K562 (cell line): ENCODE measurements around the gene TTC4. TPM values are rescaled to one million over a fixed set of nuclear protein-coding genes. Genes with fewer than 3 reads are reported as not detected.

Source experiments
- ATAC-seq: fragments of 200-7000 bp; cut with Tn5 transposase; 3 replicates; pipeline ENCODE4 v1.9.1; 2020; ENCODE audit warnings: moderate library complexity
- BruUV-seq: library from RNA; stranded (reverse); fragments of 400-500 nt; replicated peaks from 2 replicates; lab custom pipeline; 2021; lab: Mats Ljungman, UMichigan
- CTCF ChIA-PET: fragments of 300-600 bp; formaldehyde crosslinking; extraction: SDS; loops from one replicate; lab custom pipeline; 2021; ENCODE audit warnings: low intra/inter-chr PET ratio; lab: Yijun Ruan, JAX
- POLR2A ChIA-PET: fragments of 300-600, 350-650 bp; sonication (Branson Sonifier 250); formaldehyde crosslinking; extraction: SDS; loops from one replicate; lab custom pipeline; 2021; ENCODE audit warnings: antibody characterized with exemption, inconsistent platforms; lab: Yijun Ruan, JAX
- DNase-seq, 4 experiments: peaks; one replicate each; pipeline versions ENCODE4 v3.0.0 to v3.0.0-alpha.2; 2011 to 2018; ENCODE audit warnings: low spot score in 3 of 4, mixed read lengths in 3 of 4; ENCODE audit errors: extremely low read depth in 1 of 4
- FAIRE-seq: peaks from 2 replicates; lab custom pipeline; 2011; peaks lifted over from hg19 to GRCh38; lab: Jason Lieb, UNC
- H2AFZ ChIP-seq: 2 replicates; pipeline ENCODE4 v1.6.0; 2011; ENCODE audit warnings: low read depth, low read length, control low read depth, inconsistent platforms
- H3K27ac ChIP-seq: fragments of 200-600 bp; 3 replicates; pipeline ENCODE4 v1.8.0; 2011; ENCODE audit warnings: low read depth, mild to moderate bottlenecking, control low read depth, inconsistent platforms, low read length, moderate library complexity, mixed read lengths; ENCODE audit errors: extremely low read depth
- H3K27me3 ChIP-seq, 2 experiments: fragments of 300-600 bp in 1 of 2; 2 replicates in 1 of 2; 3 replicates in 1 of 2; pipeline versions ENCODE4 v1.6.0 to v1.8.0; 2011; ENCODE audit warnings: inconsistent platforms in 2 of 2, low read length in 2 of 2, mild to moderate bottlenecking in 1 of 2, mixed read lengths in 1 of 2, moderate library complexity in 1 of 2; ENCODE audit not compliant: control insufficient read depth in 2 of 2, insufficient read depth in 2 of 2
- H3K36me3 ChIP-seq: fragments of 300-600 bp; 3 replicates; pipeline ENCODE4 v1.8.0; 2011; ENCODE audit warnings: mild to moderate bottlenecking, low read length, inconsistent platforms; ENCODE audit not compliant: control insufficient read depth, insufficient read depth
- H3K4me1 ChIP-seq, 2 experiments: fragments of 200-600 bp in 1 of 2; replicated peaks in 1 of 2; 2 replicates in 1 of 2; 3 replicates in 1 of 2; pipeline versions ENCODE4 v1.5.1 to v1.8.0; 2011; ENCODE audit warnings: inconsistent platforms in 2 of 2, low read length in 2 of 2, mild to moderate bottlenecking in 1 of 2, mixed read lengths in 1 of 2, moderate library complexity in 1 of 2; ENCODE audit not compliant: control insufficient read depth in 2 of 2, insufficient read depth in 2 of 2
- H3K4me2 ChIP-seq: 2 replicates; pipeline ENCODE4 v1.6.1; 2011; ENCODE audit warnings: low read length, control low read depth, inconsistent platforms, mixed read lengths; ENCODE audit not compliant: insufficient read depth
- H3K4me3 ChIP-seq: fragments of 200-600 bp; sonication (generic), shearing (Covaris generic); 2 replicates; pipeline ENCODE4 v1.5.1; 2016; ENCODE audit warnings: control low read depth, inconsistent platforms
- H3K79me2 ChIP-seq: fragments of 200-600 bp; 3 replicates; pipeline ENCODE4 v1.8.0; 2011; ENCODE audit warnings: low read length, inconsistent platforms; ENCODE audit not compliant: control insufficient read depth, insufficient read depth
- H3K9ac ChIP-seq, 2 experiments: 2 replicates each; pipeline versions ENCODE4 v1.6.0 to v1.6.1; 2011; ENCODE audit warnings: low read depth in 2 of 2, low read length in 2 of 2, control low read depth in 1 of 2, inconsistent platforms in 1 of 2, mild to moderate bottlenecking in 1 of 2, mixed read lengths in 1 of 2; ENCODE audit not compliant: insufficient read depth in 1 of 2
- H3K9me1 ChIP-seq: one replicate; pipeline ENCODE4 v1.6.0; 2011; ENCODE audit warnings: inconsistent platforms, mild to moderate bottlenecking, low read length, moderate library complexity; ENCODE audit not compliant: control insufficient read depth, insufficient read depth
- H3K9me3 ChIP-seq: replicated peaks from 2 replicates; pipeline ENCODE4 v1.5.1; 2011; ENCODE audit warnings: low read depth, low read length, inconsistent platforms; ENCODE audit not compliant: control insufficient read depth, insufficient read depth
- H4K20me1 ChIP-seq: replicated peaks from 2 replicates; pipeline ENCODE4 v1.6.1; 2011; ENCODE audit warnings: low read length, inconsistent platforms, mixed read lengths; ENCODE audit not compliant: control insufficient read depth, insufficient read depth
- GATA2 ChIP-seq: sonication (generic); formaldehyde crosslinking; IDR thresholded peaks from 2 replicates; pipeline ENCODE4 v1.4.0; 2020; ENCODE audit warnings: mild to moderate bottlenecking, missing genetic modification reagents
- MCM2 ChIP-seq: fragments of 450-650 bp; IDR thresholded peaks from 2 replicates; pipeline ENCODE4 v1.6.1; 2017; ENCODE audit warnings: low read depth, mild to moderate bottlenecking
- MTA2 ChIP-seq: fragments of 450-650 bp; IDR thresholded peaks from 2 replicates; pipeline ENCODE4 v1.6.1; 2016; ENCODE audit warnings: low read depth
- NR2C2 ChIP-seq, 2 experiments: fragments of 200-800 bp in 1 of 2; sonication (Bioruptor generic) in 1 of 2; sonication (generic) in 1 of 2; formaldehyde crosslinking in 1 of 2; IDR thresholded peaks; 2 replicates each; pipeline versions ENCODE4 v1.6.1 to v1.8.0; 2016 to 2022; ENCODE audit warnings: mild to moderate bottlenecking in 1 of 2, missing compliant biosample characterization in 1 of 2, missing genetic modification characterization in 1 of 2, missing genetic modification reagents in 1 of 2
- RAD21 ChIP-seq, 2 experiments: fragments of 250-450 bp in 1 of 2; fragments of 450-650 bp in 1 of 2; sonication (Bioruptor Pico) in 1 of 2; formaldehyde crosslinking in 1 of 2; IDR thresholded peaks in 1 of 2; conservative IDR thresholded peaks in 1 of 2; 2 replicates each; pipeline versions ENCODE4 v1.4.0 to v1.8.0; 2020 to 2022; ENCODE audit warnings: mild to moderate bottlenecking in 2 of 2, moderate library complexity in 1 of 2
- WGBS: fragments of 100-300 bp; shearing (Covaris generic); methylation state at CpG from one replicate; pipeline ENCODE4 v1.1.6; 2016; ENCODE audit warnings: low coverage, mixed read lengths; ENCODE audit not compliant: insufficient coverage; ENCODE audit errors: missing lambda C conversion rate; 5-methylcytosine and 5-hydroxymethylcytosine counted together
- in situ Hi-C: fragments of 300-500 bp; cut with MboI; formaldehyde crosslinking; loops from 4 replicates; pipeline ENCODE4 v1.15.0; 2018; ENCODE audit warnings: inconsistent platforms, mixed read lengths
- intact Hi-C: fragments of 100-400 bp; cut with micrococcal nuclease; formaldehyde crosslinking; loops from 2 replicates; pipeline ENCODE4 v1.14.2; 2022
- polyA plus RNA-seq, 8 experiments: library from polyadenylated mRNA; depleted of rRNA in 4 of 8; stranded (reverse) in 5 of 8; unstranded in 3 of 8; fragments of >200 nt; fragmentation: Nextera tagmentation in 2 of 8; fragmentation: Illumina TruSeq in 1 of 8; extraction: Ambion mirVana in 2 of 8; extraction: Trizol in 1 of 8; gene quantifications; 2 replicates each; pipeline versions ENCODE4 v1.2.1 to v1.2.3, GENCODE V29; 2011 to 2014; ENCODE audit warnings: inconsistent platforms in 1 of 8, missing spikeins in 1 of 8
- total RNA-seq, 7 experiments: library from RNA; depleted of rRNA in 6 of 7; stranded (reverse); fragments of >200 nt in 6 of 7; fragmentation: Illumina TruSeq in 2 of 7; extraction: Trizol in 2 of 7; gene quantifications; 2 replicates each; pipeline versions ENCODE4 v1.2.1 to v1.2.3, GENCODE V29; 2011 to 2021; ENCODE audit warnings: low replicate concordance in 1 of 7
- TF ChIP-seq, protein P1 (sequence below): IDR thresholded peaks from 2 replicates; pipeline ENCODE4 v1.6.1; 2011; ENCODE audit warnings: borderline replicate concordance, low read depth, mild to moderate bottlenecking, moderate library complexity, low read length; ENCODE audit not compliant: insufficient read depth, poor library complexity, severe bottlenecking
- TF ChIP-seq, protein P2 (sequence below), 3 experiments: IDR thresholded peaks in 2 of 3; conservative IDR thresholded peaks in 1 of 3; 2 replicates each; pipeline ENCODE4 v1.5.1; 2011 to 2012; ENCODE audit warnings: low read length in 3 of 3, mild to moderate bottlenecking in 3 of 3, control low read depth in 2 of 3, improper control_type of control experiment in 1 of 3, inconsistent platforms in 1 of 3, low read depth in 1 of 3, mixed read lengths in 1 of 3, moderate library complexity in 1 of 3; ENCODE audit not compliant: insufficient read depth in 2 of 3

Gene TTC4
- total and polyA plus RNA-seq, 9 of the 15 experiments (the other 6 are each of a cell fraction or from before 2014, with no cell fraction given) = 36.3 to 111 (median 54.1) TPM

DNA sequence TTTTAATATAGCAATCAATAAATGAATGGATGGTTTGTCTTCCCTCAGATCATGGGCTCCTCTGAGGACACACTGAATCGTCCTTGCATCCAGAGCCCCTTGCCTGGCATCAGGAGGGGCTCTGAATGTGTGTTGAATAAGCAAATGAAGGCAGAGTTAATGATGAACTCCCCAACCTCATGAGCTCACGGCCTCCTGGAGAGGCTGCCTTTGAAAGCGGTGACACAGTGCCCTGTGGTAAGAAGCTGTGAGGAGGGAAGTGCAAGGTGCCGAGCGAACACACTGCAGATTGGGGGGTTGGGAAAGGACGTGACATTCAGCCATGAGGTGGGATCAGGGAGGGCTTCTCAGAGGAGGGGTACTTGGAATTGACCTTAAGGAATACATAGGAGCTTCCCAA is 51.9 kb downstream of the TTC4 start:
- Histone ChIP-seq H3K9me3 (no peaks in the 10 kb centered on the region), H3K4me3 (no peak overlapping the region), H3K4me2 (no peak overlapping the region), H3K4me1 (peaks cover 0 to 7% of the 10 kb centered on the region in 2 experiments; a peak in 2 of 5 replicates), H3K9me1 (no peaks in the 10 kb centered on the region), H2AFZ (no peak overlapping the region), H4K20me1 (no peaks in the 10 kb centered on the region), H3K27me3 (peaks cover 0 to 6% of the 10 kb centered on the region in 2 experiments; a peak in 2 of 5 replicates), H3K36me3 (no peaks in the 10 kb centered on the region), H3K9ac (no peak overlapping the region), H3K27ac (no peak overlapping the region), H3K79me2 (peaks cover 15% of the 10 kb centered on the region)
- BruUV-seq = no TSS peak
- intact Hi-C loops (no loop called here), in situ Hi-C loops (no loop called here)
- ATAC-seq (no peak), DNase-seq (no peak), FAIRE-seq (no peak)
- ChIA-PET POLR2A (interaction anchor here (0.5 kb wide), 1 partner anchor 31 kb away, joined by 3 read pairs; no protein-coding TSS in a partner anchor), CTCF (no interaction called here)
- TF ChIP-seq MCM2 = no peak
- 3% methylated on average over 6 of the region's 6 CpGs for WGBS

DNA sequence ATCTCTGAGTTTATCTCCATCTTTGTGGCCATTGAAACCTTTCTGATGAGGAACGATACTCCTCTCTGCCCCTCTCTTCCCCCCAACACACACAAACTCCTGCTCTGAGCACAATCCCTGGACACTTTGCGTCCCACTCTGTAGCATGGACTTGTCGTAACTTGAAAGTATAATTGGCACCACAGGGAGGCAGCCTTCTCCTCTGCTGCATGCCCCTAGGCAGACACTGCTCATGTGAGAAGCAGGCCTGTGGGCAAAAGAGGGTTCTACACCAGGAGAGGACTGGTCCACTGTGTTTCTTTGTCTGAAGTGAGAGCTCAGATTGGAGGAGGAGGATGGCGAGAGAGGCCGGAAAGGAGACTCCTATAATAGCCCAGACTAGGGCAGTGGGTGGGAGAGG is 52.4 kb downstream of the TTC4 start:
- no peak for FAIRE-seq
- H3K9me3 ChIP-seq = no peaks in the 10 kb centered on the region
- H3K27ac ChIP-seq = no peak overlapping the region
- H3K9ac ChIP-seq = no peak overlapping the region
- no peaks in the 10 kb centered on the region for H3K36me3 ChIP-seq
- WGBS = 12% methylated on average over 5 of the region's 5 CpGs
- CTCF ChIA-PET = no interaction called here
- TF ChIP-seq RAD21 (CRISPR knock-in tag; conservative IDR thresholded peaks at IDR 0.05 in 1 of 2, IDR thresholded peaks at IDR 0.05 in 1 of 2) = peak in 1 of 2 experiments; percentile 45; a peak in 2 of 4 replicates
- no peak for TF ChIP-seq MTA2
- TF ChIP-seq, protein P1, sequence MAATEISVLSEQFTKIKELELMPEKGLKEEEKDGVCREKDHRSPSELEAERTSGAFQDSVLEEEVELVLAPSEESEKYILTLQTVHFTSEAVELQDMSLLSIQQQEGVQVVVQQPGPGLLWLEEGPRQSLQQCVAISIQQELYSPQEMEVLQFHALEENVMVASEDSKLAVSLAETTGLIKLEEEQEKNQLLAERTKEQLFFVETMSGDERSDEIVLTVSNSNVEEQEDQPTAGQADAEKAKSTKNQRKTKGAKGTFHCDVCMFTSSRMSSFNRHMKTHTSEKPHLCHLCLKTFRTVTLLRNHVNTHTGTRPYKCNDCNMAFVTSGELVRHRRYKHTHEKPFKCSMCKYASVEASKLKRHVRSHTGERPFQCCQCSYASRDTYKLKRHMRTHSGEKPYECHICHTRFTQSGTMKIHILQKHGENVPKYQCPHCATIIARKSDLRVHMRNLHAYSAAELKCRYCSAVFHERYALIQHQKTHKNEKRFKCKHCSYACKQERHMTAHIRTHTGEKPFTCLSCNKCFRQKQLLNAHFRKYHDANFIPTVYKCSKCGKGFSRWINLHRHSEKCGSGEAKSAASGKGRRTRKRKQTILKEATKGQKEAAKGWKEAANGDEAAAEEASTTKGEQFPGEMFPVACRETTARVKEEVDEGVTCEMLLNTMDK = peak; percentile 17
- no peak for TF ChIP-seq GATA2 (CRISPR knock-in tag)
- peak; percentile 1; the same call in 1 of the 2 replicates for TF ChIP-seq NR2C2 (CRISPR knock-in tag; IDR thresholded peaks at IDR 0.05)
- no peak for TF ChIP-seq NR2C2 (tag; IDR thresholded peaks at IDR 0.05)
- TF ChIP-seq, protein P2, sequence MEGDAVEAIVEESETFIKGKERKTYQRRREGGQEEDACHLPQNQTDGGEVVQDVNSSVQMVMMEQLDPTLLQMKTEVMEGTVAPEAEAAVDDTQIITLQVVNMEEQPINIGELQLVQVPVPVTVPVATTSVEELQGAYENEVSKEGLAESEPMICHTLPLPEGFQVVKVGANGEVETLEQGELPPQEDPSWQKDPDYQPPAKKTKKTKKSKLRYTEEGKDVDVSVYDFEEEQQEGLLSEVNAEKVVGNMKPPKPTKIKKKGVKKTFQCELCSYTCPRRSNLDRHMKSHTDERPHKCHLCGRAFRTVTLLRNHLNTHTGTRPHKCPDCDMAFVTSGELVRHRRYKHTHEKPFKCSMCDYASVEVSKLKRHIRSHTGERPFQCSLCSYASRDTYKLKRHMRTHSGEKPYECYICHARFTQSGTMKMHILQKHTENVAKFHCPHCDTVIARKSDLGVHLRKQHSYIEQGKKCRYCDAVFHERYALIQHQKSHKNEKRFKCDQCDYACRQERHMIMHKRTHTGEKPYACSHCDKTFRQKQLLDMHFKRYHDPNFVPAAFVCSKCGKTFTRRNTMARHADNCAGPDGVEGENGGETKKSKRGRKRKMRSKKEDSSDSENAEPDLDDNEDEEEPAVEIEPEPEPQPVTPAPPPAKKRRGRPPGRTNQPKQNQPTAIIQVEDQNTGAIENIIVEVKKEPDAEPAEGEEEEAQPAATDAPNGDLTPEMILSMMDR (IDR thresholded peaks at IDR 0.05 in 2 of 3, conservative IDR thresholded peaks at IDR 0.05 in 1 of 3; ENCODE audit: insufficient read depth in 2 of 3, low read depth in 1 of 3, low read length in 3 of 3) = peak; percentile 30 to 44 (median 40); a peak in 4 of 6 replicates
- peaks cover 12% of the 10 kb centered on the region for H3K79me2 ChIP-seq
- ATAC-seq = no peak
- H2AFZ ChIP-seq = no peak overlapping the region
- peaks cover 0 to 7% of the 10 kb centered on the region in 2 experiments; a peak in 2 of 5 replicates for H3K4me1 ChIP-seq
- no peaks in the 10 kb centered on the region for H3K9me1 ChIP-seq
- no peaks in the 10 kb centered on the region for H4K20me1 ChIP-seq
- H3K4me2 ChIP-seq = no peak overlapping the region
- DNase-seq = no peak
- BruUV-seq = no TSS peak
- intact Hi-C loops (no loop called here), in situ Hi-C loops (no loop called here)
- H3K4me3 ChIP-seq = no peak overlapping the region
- peaks cover 0 to 6% of the 10 kb centered on the region in 2 experiments; a peak in 2 of 5 replicates for H3K27me3 ChIP-seq
- POLR2A ChIA-PET = interaction anchor here (0.5 kb wide), 1 partner anchor 31 kb away, joined by 3 read pairs; no protein-coding TSS in a partner anchor
